ENCODE measurements around the gene LHFPL2.

LHFPL2 gene

GRCh38 chr5:78543916-78544315 lies 104.7 kb downstream of the LHFPL2 start:
- DNase-seq (ENCODE audit: low spot score) = no peak

GRCh38 chr5:78543292-78543691 lies 105.3 kb downstream of the LHFPL2 start:
- DNase-seq (ENCODE audit: low spot score) = no peak

- no peak for DNase-seq (ENCODE audit: low spot score)
Observed at GRCh38 chr5:78542321-78542840, 106.2 kb downstream of the LHFPL2 start.

- no peak for DNase-seq (ENCODE audit: low spot score)
Observed at GRCh38 chr5:78541086-78541654, 107.4 kb downstream of the LHFPL2 start.

- DNase-seq (ENCODE audit: low spot score) = no peak
Observed at GRCh38 chr5:78540335-78541085, 108.1 kb downstream of the LHFPL2 start.

GRCh38 chr5:78538240-78538850 lies 110.2 kb downstream of the LHFPL2 start:
- DNase-seq (ENCODE audit: low spot score) = no peak

- no peak for DNase-seq (ENCODE audit: low spot score)
Observed at GRCh38 chr5:78537821-78538220, 110.8 kb downstream of the LHFPL2 start.

- DNase-seq (ENCODE audit: low spot score) = no peak
Observed at GRCh38 chr5:78537411-78537810, 111.2 kb downstream of the LHFPL2 start.

- no peak for DNase-seq (ENCODE audit: low spot score)
Observed at GRCh38 chr5:78536661-78537196, 111.8 kb downstream of the LHFPL2 start.

- DNase-seq (ENCODE audit: low spot score) = no peak
Observed at GRCh38 chr5:78534905-78535200, 113.7 kb downstream of the LHFPL2 start.

- no peak for DNase-seq (ENCODE audit: low spot score)
Observed at GRCh38 chr5:78534148-78534904, 114.2 kb downstream of the LHFPL2 start.

- DNase-seq (ENCODE audit: low spot score) = no peak
Observed at GRCh38 chr5:78533356-78533755, 115.2 kb downstream of the LHFPL2 start.

- DNase-seq (ENCODE audit: low spot score) = no peak
Observed at GRCh38 chr5:78530342-78531096, 118.1 kb downstream of the LHFPL2 start.

- DNase-seq (ENCODE audit: low spot score) = no peak
Observed at GRCh38 chr5:78527925-78528324, 120.6 kb downstream of the LHFPL2 start.

- DNase-seq (ENCODE audit: low spot score) = no peak
Observed at GRCh38 chr5:78527054-78527859, 121.3 kb downstream of the LHFPL2 start.

- DNase-seq (ENCODE audit: low spot score) = no peak
Observed at GRCh38 chr5:78526049-78526525, 122.5 kb downstream of the LHFPL2 start.

GRCh38 chr5:78523314-78524193 lies 125.0 kb downstream of the LHFPL2 start:
- no peak for DNase-seq (ENCODE audit: low spot score)

- DNase-seq (ENCODE audit: low spot score) = no peak
Observed at GRCh38 chr5:78522476-78523260, 125.9 kb downstream of the LHFPL2 start.

GRCh38 chr5:78521455-78521854 lies 127.1 kb downstream of the LHFPL2 start:
- DNase-seq (ENCODE audit: low spot score) = no peak
